Smooth muscle cell of the pulmonary artery (primary cell): ENCODE results near the gene KLRB1. TPM values are rescaled to one million over a fixed set of nuclear protein-coding genes. Genes with fewer than 3 reads are reported as not detected.

Source experiments
- total RNA-seq: library from RNA; depleted of rRNA; stranded (reverse); fragments of >200 nt; gene quantifications from 2 replicates; pipeline ENCODE4 v1.2.3, GENCODE V29; 2014

The KLRB1 gene
- not detected in 2 replicates for total RNA-seq

DNA sequence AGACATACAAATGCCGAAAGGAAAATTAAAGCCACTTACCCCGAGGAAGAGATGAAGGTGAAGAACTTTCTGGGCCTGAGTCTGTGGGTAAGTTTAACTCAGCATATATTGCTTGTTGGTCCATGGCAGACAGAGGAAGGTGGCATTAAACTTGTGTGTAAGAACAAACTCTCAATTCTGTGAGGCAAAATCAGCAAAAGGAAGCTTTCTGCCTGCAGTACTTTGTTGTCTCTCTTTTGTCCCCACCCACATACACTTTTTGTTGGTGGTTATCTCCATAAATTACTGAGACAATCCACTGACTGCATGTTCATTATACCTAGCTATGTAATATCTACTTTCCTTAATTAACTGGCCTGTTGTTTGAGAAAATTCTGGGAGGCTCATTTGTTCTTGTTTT lies at the start of gene KLRB1:
KLRB1 (minus strand) TSS at position 201 of the 400 bp plus-strand sequence; CDS start at position 124, 77 bp downstream.

Other genes with a start within 250 kb of the KLRB1 start
- 1.4 and 1.8 TPM in 2 replicates for gene CLEC2D, start 61.8 kb upstream of the KLRB1 start, total RNA-seq
- gene CLECL1, start 125.2 kb upstream of the KLRB1 start, total RNA-seq: not detected in 2 replicates
- gene CD69, start 153.0 kb upstream of the KLRB1 start, total RNA-seq: not detected in 2 replicates
- gene KLRF1, start 219.6 kb upstream of the KLRB1 start, total RNA-seq: not detected in 2 replicates